ENCODE measurements around the gene TRAK2.
"Not testable (repeated sequence)": the region's sequence is repeated elsewhere in the genome, so short reads cannot be mapped to it uniquely, and the experiment has no call there.

The TRAK2 gene

GRCh38 chr2:201451292-201452057, at the start of gene TRAK2, which contains the start of gene STRADB:
TRAK2 (minus strand) TSS chr2:201451458; CDS start chr2:201420507, 30,951 bp downstream.
STRADB (plus strand) TSS chr2:201451740; CDS start chr2:201454841, 3,101 bp downstream.
- H3K4me3 ChIP-seq (ENCODE audit: low read length), result peak within 1 kb of the TSS; percentile 93
- H3K27ac ChIP-seq (ENCODE audit: low read depth, low read length), result peak within 1 kb of the TSS; percentile 88
- H3K4me1 ChIP-seq (ENCODE audit: control insufficient read depth, insufficient read depth, low read length), result peaks cover 3% of the 10 kb centered on the region
- H3K9ac ChIP-seq (ENCODE audit: low read length), result peak within 1 kb of the TSS; percentile 63
- H3K36me3 ChIP-seq (ENCODE audit: control insufficient read depth, insufficient read depth, low read length), result no peaks in the 10 kb centered on the region
- H3K27me3 ChIP-seq (ENCODE audit: control insufficient read depth, insufficient read depth, low read length), result no peaks in the 10 kb centered on the region

GRCh38 chr2:201500534-201500933, 49.3 kb upstream of the TRAK2 start:
- Histone ChIP-seq H3K27me3 (ENCODE audit: control insufficient read depth, insufficient read depth, low read length) (no peaks in the 10 kb centered on the region), H3K4me3 (ENCODE audit: low read length) (no peak overlapping the region), H3K27ac (ENCODE audit: low read depth, low read length) (no peak overlapping the region), H3K4me1 (ENCODE audit: control insufficient read depth, insufficient read depth, low read length) (no peaks in the 10 kb centered on the region), H3K36me3 (ENCODE audit: control insufficient read depth, insufficient read depth, low read length) (no peaks in the 10 kb centered on the region), H3K9ac (ENCODE audit: low read length) (no peak overlapping the region)

GRCh38 chr2:201496785-201497184, 45.5 kb upstream of the TRAK2 start:
- Histone ChIP-seq H3K27me3 (ENCODE audit: control insufficient read depth, insufficient read depth, low read length) (no peaks in the 10 kb centered on the region), H3K27ac (ENCODE audit: low read depth, low read length) (no peak overlapping the region), H3K36me3 (ENCODE audit: control insufficient read depth, insufficient read depth, low read length) (no peaks in the 10 kb centered on the region), H3K4me3 (ENCODE audit: low read length) (no peak overlapping the region), H3K9ac (ENCODE audit: low read length) (no peak overlapping the region), H3K4me1 (ENCODE audit: control insufficient read depth, insufficient read depth, low read length) (no peaks in the 10 kb centered on the region)

GRCh38 chr2:201490291-201490690, 39.0 kb upstream of the TRAK2 start:
- Histone ChIP-seq H3K4me1 (ENCODE audit: control insufficient read depth, insufficient read depth, low read length) (no peaks in the 10 kb centered on the region), H3K4me3 (ENCODE audit: low read length) (no peak overlapping the region), H3K27me3 (ENCODE audit: control insufficient read depth, insufficient read depth, low read length) (no peaks in the 10 kb centered on the region), H3K36me3 (ENCODE audit: control insufficient read depth, insufficient read depth, low read length) (no peaks in the 10 kb centered on the region), H3K9ac (ENCODE audit: low read length) (no peak overlapping the region), H3K27ac (ENCODE audit: low read depth, low read length) (no peak overlapping the region)

- Histone ChIP-seq H3K4me3 (ENCODE audit: low read length) (no peak overlapping the region), H3K27me3 (ENCODE audit: control insufficient read depth, insufficient read depth, low read length) (no peaks in the 10 kb centered on the region), H3K27ac (ENCODE audit: low read depth, low read length) (no peak overlapping the region), H3K4me1 (ENCODE audit: control insufficient read depth, insufficient read depth, low read length) (no peaks in the 10 kb centered on the region), H3K9ac (ENCODE audit: low read length) (no peak overlapping the region), H3K36me3 (ENCODE audit: control insufficient read depth, insufficient read depth, low read length) (peaks cover 2% of the 10 kb centered on the region)
Measured at GRCh38 chr2:201484805-201485204, 33.5 kb upstream of the TRAK2 start.

GRCh38 chr2:201483758-201484157, 32.5 kb upstream of the TRAK2 start:
- not testable (repeated sequence) for H3K27me3 ChIP-seq (ENCODE audit: control insufficient read depth, insufficient read depth, low read length); H3K4me3 ChIP-seq (ENCODE audit: low read length); H3K9ac ChIP-seq (ENCODE audit: low read length); H3K36me3 ChIP-seq (ENCODE audit: control insufficient read depth, insufficient read depth, low read length); H3K4me1 ChIP-seq (ENCODE audit: control insufficient read depth, insufficient read depth, low read length); H3K27ac ChIP-seq (ENCODE audit: low read depth, low read length)

- Histone ChIP-seq H3K27ac (ENCODE audit: low read depth, low read length) (no peak overlapping the region), H3K9ac (ENCODE audit: low read length) (no peak overlapping the region), H3K4me1 (ENCODE audit: control insufficient read depth, insufficient read depth, low read length) (no peaks in the 10 kb centered on the region), H3K27me3 (ENCODE audit: control insufficient read depth, insufficient read depth, low read length) (no peaks in the 10 kb centered on the region), H3K4me3 (ENCODE audit: low read length) (no peak overlapping the region), H3K36me3 (ENCODE audit: control insufficient read depth, insufficient read depth, low read length) (peaks cover 5% of the 10 kb centered on the region)
Measured at GRCh38 chr2:201483342-201483741, 32.1 kb upstream of the TRAK2 start.

- H3K4me1 ChIP-seq (ENCODE audit: control insufficient read depth, insufficient read depth, low read length), result no peaks in the 10 kb centered on the region
- peaks cover 5% of the 10 kb centered on the region for H3K36me3 ChIP-seq (ENCODE audit: control insufficient read depth, insufficient read depth, low read length)
- H3K9ac ChIP-seq (ENCODE audit: low read length), result no peak overlapping the region
- no peak overlapping the region for H3K27ac ChIP-seq (ENCODE audit: low read depth, low read length)
- H3K27me3 ChIP-seq (ENCODE audit: control insufficient read depth, insufficient read depth, low read length), result no peaks in the 10 kb centered on the region
- no peak overlapping the region for H3K4me3 ChIP-seq (ENCODE audit: low read length)
Measured at GRCh38 chr2:201482543-201482942, 31.3 kb upstream of the TRAK2 start.

GRCh38 chr2:201472411-201472810, 21.2 kb upstream of the TRAK2 start:
- Histone ChIP-seq H3K27me3 (ENCODE audit: control insufficient read depth, insufficient read depth, low read length) (no peaks in the 10 kb centered on the region), H3K27ac (ENCODE audit: low read depth, low read length) (no peak overlapping the region), H3K9ac (ENCODE audit: low read length) (no peak overlapping the region), H3K4me1 (ENCODE audit: control insufficient read depth, insufficient read depth, low read length) (no peaks in the 10 kb centered on the region), H3K36me3 (ENCODE audit: control insufficient read depth, insufficient read depth, low read length) (peaks cover 7% of the 10 kb centered on the region), H3K4me3 (ENCODE audit: low read length) (no peak overlapping the region)

- H3K9ac ChIP-seq (ENCODE audit: low read length), result no peak overlapping the region
- H3K4me3 ChIP-seq (ENCODE audit: low read length), result no peak overlapping the region
- no peaks in the 10 kb centered on the region for H3K27me3 ChIP-seq (ENCODE audit: control insufficient read depth, insufficient read depth, low read length)
- peaks cover 7% of the 10 kb centered on the region for H3K36me3 ChIP-seq (ENCODE audit: control insufficient read depth, insufficient read depth, low read length)
- no peak overlapping the region for H3K27ac ChIP-seq (ENCODE audit: low read depth, low read length)
- H3K4me1 ChIP-seq (ENCODE audit: control insufficient read depth, insufficient read depth, low read length), result no peaks in the 10 kb centered on the region
Measured at GRCh38 chr2:201471732-201472393, 20.6 kb upstream of the TRAK2 start.

- Histone ChIP-seq H3K27me3 (ENCODE audit: control insufficient read depth, insufficient read depth, low read length) (no peaks in the 10 kb centered on the region), H3K9ac (ENCODE audit: low read length) (no peak overlapping the region), H3K27ac (ENCODE audit: low read depth, low read length) (no peak overlapping the region), H3K4me1 (ENCODE audit: control insufficient read depth, insufficient read depth, low read length) (no peaks in the 10 kb centered on the region), H3K36me3 (ENCODE audit: control insufficient read depth, insufficient read depth, low read length) (peaks cover 7% of the 10 kb centered on the region), H3K4me3 (ENCODE audit: low read length) (no peak overlapping the region)
Measured at GRCh38 chr2:201470821-201471731, 19.8 kb upstream of the TRAK2 start.

- no peak overlapping the region for H3K27ac ChIP-seq (ENCODE audit: low read depth, low read length)
Measured at GRCh38 chr2:201467666-201468065, 16.4 kb upstream of the TRAK2 start.

More at GRCh38 chr2:201467666-201468065, 16.4 kb upstream of the TRAK2 start:
- H3K4me1 ChIP-seq (ENCODE audit: control insufficient read depth, insufficient read depth, low read length), result peaks cover 3% of the 10 kb centered on the region
- no peaks in the 10 kb centered on the region for H3K27me3 ChIP-seq (ENCODE audit: control insufficient read depth, insufficient read depth, low read length)
- no peak overlapping the region for H3K9ac ChIP-seq (ENCODE audit: low read length)
- H3K4me3 ChIP-seq (ENCODE audit: low read length), result no peak overlapping the region
- peaks cover 14% of the 10 kb centered on the region for H3K36me3 ChIP-seq (ENCODE audit: control insufficient read depth, insufficient read depth, low read length)

Measured in rectal smooth muscle tissue (tissue), 1 donor.